SK-N-DZ (cell line): ENCODE results near the gene TRIM9.

Experiments used
- DNase-seq: peaks from one replicate; pipeline ENCODE4 v3.0.0-alpha.2; 2015; ENCODE audit warnings: low spot score

TRIM9 gene

DNA sequence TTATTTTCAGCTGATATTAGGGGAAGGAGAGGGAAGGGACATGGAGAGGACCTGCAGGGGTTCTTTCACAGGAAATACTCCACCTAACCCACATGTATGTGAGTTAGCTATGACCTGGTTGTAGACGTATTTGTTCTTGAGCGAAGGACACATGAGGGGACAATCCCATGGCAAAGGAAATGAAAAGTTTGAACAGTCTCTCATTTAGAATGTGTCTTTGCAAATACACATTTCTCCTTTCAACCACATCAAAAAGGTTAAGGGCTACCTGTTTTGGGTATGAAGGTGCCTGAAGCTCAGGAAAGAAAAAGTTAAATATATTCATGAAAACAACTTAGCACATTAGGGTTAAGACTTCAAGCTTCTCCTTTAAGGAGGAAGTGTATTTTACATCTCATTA, 158.0 kb downstream of the TRIM9 start:
- no peak for DNase-seq

DNA sequence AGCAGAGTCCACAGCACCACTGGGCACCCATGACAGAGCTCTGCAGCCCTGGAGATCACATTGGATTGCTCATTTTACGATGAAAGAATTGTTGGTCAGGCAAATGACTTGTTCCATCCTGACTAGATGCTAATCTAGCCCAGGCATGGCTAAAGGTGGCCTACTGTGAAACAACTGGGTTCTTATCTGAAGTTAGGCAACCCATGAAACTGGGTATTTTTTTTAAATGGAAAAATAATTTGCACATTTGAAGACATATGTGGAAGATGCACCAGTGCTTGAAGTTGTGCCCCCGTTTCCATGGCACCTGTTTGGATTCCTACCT, 158.9 kb downstream of the TRIM9 start:
- DNase-seq: no peak

DNA sequence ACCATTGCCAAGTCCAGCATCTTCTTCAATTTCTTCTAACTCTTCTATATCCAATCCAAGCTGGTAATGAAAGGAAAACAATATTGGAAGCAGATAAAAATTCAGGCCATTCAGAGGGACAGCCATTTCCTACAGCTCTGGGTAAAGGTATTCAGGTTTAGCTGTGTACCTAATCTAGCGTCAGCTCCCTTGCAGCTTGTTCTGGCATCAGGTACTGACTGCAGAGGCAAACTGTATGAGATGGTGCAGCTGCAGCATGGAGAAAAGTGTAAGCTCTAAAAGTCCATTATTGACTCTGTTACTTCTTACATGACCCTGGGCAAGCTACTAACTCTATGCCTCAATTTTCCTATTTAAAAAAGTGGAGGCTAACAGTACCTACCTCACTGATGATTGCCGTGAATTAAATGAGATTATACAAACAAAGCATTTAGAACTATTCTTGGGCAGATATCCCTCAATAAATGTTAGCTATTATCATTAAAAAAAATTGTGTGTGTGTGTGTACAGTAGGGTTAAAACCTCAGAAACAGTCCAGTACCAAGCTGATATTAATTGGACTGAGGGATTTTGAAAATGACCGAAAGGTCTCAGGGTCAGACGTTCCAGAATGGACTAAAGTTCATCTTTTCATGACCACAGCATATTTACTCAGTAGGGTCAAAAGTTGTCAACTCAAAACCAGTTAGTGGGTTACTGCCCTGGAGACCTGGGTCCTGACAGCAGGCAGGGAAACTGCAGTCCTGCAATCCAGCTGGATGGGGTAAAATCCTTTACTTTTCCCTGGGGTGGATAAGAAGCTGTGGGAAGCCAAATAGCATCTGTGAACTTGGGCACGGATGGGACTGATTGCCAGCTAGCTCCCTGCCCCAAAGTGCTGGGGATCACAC, 159.5 kb downstream of the TRIM9 start:
- DNase-seq: no peak

DNA sequence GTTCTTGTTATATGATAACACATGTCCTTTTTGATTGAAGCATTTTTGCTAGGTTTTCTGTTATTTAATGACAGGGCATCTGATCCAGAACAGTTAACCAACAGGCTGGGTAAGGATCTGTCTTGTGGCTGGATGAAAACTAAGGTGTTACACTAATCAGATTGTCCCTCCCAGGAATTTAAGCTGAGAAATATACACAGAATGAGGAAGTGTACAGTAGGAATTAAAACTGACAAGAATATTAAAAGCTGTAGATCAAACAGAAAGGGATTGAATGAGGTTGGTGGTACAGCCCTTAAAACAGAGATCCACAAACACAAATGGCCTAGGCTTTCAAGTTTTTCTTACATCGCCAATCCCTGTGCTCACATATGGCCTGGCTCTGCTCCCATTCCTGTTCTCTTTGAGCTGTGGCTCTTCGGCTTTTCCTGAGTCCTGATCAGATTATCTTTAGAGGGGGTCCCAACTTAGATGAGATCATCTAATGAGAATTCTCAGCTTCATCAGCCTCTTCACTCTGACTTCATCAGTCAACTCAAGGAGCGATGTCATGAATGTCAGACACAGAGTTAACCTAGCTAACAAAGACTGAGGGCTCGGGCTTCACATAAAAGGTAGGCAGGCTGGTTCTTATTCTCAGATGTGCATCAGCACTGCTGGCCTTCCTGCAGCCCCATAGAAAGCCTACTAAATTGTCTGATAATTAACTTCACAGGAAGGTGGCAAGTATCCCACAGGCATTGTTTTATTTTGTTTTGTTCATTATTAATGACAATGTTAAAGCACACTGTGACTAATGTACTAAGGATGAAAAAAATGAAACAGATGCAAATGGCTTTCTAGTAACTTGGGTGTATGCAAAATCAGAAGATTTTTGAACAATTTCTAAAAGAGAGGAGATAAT, 162.1 kb downstream of the TRIM9 start:
- DNase-seq: no peak

DNA sequence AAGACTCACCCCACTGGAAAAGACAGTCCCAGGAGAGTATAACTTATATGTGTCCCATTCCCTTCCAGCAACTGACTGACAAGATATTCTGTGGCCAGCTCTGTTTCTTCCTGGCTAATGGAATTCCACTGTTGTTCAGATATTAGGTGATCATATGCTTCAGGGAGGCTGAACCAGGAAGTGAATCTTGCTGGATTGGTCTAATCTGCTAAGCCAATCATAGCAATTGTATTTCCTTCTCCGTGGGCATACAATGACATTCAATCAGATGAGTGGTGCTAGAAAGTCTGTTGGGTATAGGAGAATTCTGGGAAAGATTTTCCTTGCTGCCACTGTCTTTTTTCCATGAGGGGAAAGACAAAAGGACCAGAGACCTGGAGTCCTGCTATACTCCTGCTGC, 162.7 kb downstream of the TRIM9 start:
- DNase-seq: no peak

DNA sequence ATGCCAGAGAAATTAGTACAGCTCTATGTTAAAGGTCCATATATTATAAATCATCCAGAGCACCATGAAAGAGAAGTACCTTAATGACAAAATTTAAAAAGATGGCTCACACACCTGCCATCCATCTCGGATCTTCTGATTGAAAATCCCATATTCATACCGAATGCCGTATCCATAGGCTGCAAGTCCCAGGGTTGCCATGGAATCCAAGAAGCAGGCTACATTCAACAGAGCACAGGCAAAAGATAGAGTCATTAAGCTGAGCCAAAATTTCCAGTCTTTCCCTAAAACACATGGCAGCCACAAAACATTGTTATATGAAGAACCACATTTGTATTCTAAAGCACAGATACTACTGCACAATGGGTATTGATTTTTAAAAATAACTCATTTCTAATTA, 163.3 kb downstream of the TRIM9 start:
- DNase-seq: no peak

DNA sequence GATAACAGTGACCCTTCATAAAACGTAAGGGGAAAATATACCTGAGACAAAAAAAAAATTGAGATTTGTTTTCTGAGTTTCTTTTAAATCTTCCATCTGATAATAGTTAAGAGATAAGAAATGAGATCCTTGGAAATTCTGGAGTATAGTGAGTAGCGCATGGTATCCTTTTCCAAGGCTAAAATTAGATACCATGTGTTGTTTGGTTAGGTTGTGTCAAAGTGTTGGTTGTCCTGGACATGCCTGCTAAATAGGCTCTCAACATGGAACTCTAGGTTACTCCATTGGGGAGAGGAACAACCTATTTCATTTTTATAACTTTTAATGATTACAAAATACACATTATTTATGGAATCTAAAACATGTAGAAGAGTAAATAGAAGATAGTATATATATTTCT, 165.4 kb downstream of the TRIM9 start:
- no peak for DNase-seq

DNA sequence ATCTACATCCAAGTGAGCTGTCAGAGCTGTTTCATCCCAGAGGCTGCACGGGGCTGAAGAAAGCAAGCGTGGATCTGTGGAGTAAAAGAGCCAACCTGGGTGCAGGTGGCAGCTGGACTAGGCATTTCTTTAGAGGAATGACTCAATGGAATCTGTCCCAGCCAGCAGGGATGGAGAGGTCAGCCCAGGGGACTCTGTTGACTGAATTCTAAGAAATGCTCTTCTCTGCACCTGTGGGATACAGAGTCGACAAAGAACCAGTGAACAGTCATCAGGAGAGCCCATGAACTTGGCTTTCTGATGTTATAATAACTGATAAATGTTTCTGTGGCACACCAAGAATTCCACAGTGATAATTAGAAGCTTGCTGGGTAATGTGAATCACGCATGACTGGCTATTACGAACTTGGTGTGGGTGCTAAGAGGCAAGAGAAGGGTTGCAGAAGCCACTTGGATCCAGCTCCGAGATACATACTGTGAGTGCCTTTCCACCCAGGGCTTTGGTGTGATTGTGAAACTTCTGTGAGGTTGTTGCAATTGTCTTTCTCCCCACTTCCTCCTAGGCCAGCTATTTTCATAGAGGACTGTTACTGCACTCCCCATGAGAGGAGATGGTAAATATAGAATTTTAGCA, 166.8 kb downstream of the TRIM9 start:
- DNase-seq: no peak

DNA sequence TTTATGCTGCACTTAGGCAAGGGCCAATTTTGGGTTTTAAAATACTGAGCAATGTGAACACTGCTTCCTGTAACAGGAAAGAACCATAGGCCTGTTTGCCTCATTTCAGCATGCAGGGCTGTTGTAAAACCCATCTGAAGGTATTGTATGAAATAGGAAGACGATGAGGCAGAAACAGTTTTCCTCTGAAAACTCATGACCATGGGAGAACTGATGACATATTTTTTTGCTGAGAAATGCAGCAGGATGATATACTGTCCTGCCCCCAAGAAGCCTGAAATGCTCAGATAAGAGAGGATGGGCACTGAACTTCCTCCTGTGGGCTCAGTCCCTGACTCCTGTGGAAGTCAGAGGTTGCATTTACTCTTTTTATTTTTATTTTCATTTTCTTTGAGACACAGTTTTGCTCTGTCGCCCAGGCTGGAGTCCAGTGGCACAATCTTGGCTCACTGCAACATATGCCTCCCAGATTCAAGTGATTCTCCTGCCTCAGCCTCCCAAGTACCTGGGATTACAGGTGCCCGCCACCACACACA, 168.0 kb downstream of the TRIM9 start:
- no peak for DNase-seq
